Left colon (tissue), 2 donors: ENCODE measurements around the gene STT3A. TPM values are rescaled to one million over a fixed set of nuclear protein-coding genes. Genes with fewer than 3 reads are reported as not detected.
"Not testable (repeated sequence)": the region's sequence is repeated elsewhere in the genome, so short reads cannot be mapped to it uniquely, and the experiment has no call there.

ENCODE experiments used
- ATAC-seq: fragments of 200-7000 bp; cut with Tn5 transposase; one replicate; pipeline ENCODE4 v1.9.1; 2020; ENCODE audit warnings: mild to moderate bottlenecking, moderate library complexity
- DNase-seq, 2 donors: peaks; one replicate each; pipeline ENCODE4 v3.0.0-alpha.2; 2020
- intact Hi-C, 2 donors: fragments of 100-400 bp; cut with DNase I in 1 of 2; cut with micrococcal nuclease in 1 of 2; formaldehyde crosslinking; loops; one replicate each; pipeline versions ENCODE4 v1.11.2 to v1.14.0; 2022; cut with DNase I, micrococcal nuclease
- long read RNA-seq: library from polyadenylated mRNA; unstranded; transcript quantifications from one replicate; pipeline ENCODE4 v2.0.0, GENCODE V29; 2021
- total RNA-seq, 2 donors: library from RNA; stranded (reverse); fragmentation: NEBNext Ultra II Directional; extraction: Animal tissue kit (Norgen Biotek cat#: 25700); gene quantifications; one replicate each; pipeline ENCODE4 v1.2.1, GENCODE V29; 2021
- donor health status: DM: no; HTN: no; CAD: no.
- donor health status: DM: yes; HTN: yes; CAD: no.

The STT3A gene
- total RNA-seq = 100 to 1,000 TPM in 1 of 2 donors, 10 to 100 TPM in 1; 97.1 to 118 TPM
- long read RNA-seq, full-length matches to known transcripts = 160 of 216 reads
- long read RNA-seq, partial matches to known transcripts = 52 of 216 reads
- long read RNA-seq, other reads (novel, unspliced or antisense) = 4 of 216 reads

DNA sequence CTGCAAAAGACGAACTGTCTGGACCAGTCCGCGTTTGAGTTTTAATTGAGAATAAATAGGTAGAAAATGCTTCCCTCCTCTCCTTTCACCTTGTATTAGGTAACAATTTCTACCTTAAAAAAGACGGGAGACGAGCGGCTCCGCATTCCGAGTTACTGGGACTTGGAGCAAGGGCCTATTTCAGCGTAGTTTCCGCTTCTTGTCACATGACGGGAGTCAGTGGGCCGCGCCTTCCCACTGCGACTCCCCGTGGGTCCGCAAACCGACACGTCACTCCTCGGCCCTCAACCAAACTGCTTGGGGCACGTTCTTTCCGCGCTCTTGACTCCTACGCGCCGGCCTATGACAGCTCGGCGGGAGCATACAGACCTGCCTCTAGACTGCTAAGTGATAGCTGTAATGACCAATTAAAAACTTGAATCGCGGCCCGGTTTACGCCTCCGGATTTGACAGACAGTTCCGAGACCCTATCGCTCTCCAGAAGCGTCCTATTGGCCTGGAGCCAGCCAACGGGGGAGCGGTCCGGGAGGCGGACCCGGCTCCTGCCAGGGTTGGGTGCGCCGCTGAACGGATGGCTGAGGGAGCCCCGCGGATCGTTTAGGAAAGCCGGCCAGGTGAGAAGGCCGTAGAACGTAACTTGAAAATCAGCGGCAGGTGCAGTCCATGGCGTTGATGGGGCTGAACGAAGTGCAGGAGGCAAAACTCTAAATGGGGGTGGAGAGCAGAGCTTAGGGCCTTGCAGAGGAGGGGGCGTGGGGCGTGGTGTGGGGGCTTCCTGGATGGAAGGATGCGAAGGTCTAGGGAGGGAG lies at the start of gene STT3A:
STT3A (plus strand) TSS at position 548 of the 809 bp plus-strand sequence. CDS start 3,064 bp downstream, outside the sequence.
- intact Hi-C loops = no loop called here
- DNase-seq (peak; percentile 98 to 100), ATAC-seq (peak; percentile 96)

DNA sequence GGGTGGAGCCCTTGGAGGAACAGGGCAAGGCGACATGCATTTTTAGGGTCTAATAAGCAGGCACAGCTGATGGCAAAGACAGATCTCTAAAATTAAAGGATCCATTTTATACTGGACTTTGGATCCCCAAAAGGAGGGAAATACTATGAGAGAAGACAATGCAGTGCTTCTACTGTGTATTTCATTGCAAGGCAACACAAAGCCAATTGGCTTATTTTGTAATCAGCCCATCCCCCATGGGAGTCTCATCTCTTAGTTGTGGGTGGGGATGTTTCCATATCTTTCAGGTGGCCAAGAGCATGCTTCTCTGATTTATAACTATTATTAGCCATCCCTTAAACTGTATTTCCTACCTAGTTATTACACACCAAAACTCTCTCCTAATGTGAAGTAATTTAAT lies 41.9 kb upstream of the STT3A start:
- intact Hi-C loops = no loop called here
- no peak for ATAC-seq
- DNase-seq = no peak

DNA sequence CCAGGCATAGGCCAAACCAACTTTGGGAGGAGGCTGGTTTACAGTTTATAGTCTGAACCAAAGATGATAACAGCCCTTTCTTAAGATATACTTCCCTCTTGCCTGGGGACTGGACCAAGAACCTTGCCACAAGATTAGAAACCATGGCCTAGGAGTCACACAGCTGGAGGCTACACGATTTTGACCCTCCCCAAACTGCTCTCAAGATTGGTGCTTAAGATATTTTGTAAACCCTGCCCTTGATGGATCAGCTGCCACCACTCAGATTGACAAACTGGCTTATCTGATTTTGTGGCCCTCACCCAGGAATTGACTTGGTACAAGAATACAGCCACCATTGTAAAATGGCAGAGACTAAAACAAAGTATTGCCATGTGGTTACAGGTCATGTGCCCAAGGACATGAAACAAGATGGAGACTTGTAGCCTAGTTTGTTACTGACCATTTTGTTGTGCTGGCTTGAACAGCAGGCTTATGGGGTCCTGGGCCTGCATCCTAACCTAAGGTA lies 40.8 kb upstream of the STT3A start:
- intact Hi-C loops = no loop called here
- ATAC-seq (no peak), DNase-seq (no peak)

DNA sequence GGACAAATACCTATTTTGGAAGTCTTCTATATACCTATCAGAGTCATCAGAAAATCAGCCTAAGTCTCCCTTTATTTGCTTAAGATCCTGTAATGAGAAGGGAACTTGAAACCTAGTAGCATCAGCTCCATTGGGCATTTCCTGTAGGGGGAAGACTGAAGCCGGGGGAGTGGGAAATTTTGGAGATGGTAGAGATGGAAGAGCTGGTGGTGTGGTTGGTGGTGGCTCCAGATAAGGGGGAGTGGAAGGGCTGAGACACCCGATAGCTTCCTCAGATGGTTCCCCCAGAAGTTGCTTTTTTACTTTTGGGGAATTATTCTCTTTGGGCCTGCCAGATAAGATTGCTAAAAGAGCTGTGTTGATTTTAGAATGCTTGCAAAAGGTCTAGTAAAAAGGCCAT lies 39.7 kb upstream of the STT3A start:
- no peak for ATAC-seq

DNA sequence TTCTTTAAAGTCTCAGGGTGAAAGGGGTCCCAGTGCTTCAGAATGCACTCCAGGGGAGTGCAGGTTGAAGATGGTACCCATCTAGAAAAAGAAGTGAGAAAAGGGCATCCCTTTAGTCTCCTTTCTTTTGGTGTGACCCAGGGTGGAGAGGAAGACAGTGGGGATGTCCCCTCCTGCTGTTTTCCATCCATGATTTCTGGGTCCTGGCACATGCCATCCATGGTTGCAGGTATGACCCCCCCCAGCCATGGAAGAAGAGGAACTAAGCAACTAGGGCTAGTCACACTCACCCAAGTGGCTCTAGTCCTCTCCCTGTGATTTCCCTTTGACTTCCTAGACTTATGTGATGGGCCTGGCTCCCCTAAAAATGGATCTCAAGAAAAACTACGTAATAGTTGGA lies 39.3 kb upstream of the STT3A start:
- no peak for ATAC-seq
- intact Hi-C loops = no loop called here
- no peak for DNase-seq

More for the DNA sequence above, 39.7 kb upstream of the STT3A start:
- no peak for DNase-seq
- intact Hi-C loops = no loop called here

DNA sequence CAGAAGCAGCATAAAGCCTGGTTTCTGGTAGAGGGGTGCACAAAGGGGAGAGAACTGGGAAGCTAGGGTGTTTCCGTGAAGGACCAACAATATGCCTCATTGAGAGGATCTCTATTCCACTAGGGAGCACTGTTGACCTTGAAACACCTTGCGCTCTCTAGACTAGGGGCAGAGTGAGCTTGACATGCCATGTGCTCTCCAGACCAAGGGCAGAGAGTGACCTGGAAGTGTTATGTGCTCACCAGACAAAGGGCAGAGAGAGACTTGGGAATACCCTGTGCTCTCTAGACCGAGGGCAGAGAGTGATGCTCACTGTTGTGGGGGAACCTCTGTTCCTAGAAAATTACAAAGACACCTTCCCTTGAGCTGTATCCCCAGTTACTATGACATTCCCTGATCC lies 38.6 kb upstream of the STT3A start:
- no peak for ATAC-seq
- no peak for DNase-seq
- intact Hi-C loops = no loop called here

DNA sequence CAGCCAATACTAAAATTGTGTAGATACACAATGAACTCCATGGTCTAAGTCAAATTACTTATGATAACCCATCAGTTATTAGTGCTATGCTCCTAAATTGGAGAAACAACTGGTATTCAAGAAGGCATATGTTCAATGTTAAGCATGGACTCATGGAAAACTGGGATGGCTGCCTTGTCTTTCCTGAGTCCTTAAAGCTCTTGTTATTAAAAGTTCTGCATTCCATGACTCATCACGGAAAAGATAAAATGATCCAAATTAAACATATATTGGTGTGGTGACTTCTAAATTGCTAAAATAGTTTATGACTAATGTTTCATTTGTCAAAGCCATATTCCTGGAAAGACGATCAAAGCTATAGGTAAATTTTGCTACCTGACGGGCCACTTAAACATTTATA lies 32.8 kb upstream of the STT3A start:
- ATAC-seq (no peak), DNase-seq (no peak)
- intact Hi-C loops = no loop called here

DNA sequence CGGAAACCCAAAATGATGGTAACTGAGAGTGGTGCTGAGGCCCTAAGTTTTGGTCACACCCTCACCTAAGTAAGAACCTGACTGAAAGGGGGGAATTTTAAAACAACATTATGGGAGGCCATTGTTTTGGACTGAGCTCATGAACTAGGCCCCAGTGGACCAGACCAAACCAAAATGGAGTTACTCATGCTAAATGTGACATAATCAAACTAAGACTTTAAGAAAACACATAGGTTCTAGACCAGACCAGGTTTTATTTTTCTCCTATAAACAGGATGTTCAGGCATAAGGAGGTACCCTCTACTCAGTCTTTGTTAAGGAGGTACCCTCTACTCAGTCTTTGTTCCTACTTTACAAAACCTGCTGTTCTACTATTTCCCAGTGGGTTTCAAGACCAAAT lies 30.7 kb upstream of the STT3A start:
- no peak for DNase-seq
- no peak for ATAC-seq
- intact Hi-C loops = no loop called here

DNA sequence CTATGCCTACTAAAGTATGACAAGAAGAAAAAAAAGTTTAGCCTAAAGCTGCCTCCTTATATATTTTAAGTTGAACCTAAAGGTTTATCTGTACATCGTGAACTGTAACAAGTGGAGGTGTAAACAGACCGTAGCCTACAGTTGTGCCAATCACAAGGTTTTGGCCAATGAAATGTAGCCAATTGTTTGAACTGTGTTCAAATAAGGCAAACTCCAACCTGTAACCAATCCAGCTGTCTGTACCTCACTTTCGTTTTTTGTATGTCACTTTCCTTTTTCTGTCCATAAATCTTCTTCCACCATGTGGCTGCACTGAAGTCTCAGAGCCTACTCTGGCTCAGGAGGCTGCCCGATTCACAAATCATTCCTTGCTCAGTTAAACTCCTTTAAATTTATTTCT lies 30.2 kb upstream of the STT3A start:
- DNase-seq (no peak), ATAC-seq (no peak)
- intact Hi-C loops = no loop called here

DNA sequence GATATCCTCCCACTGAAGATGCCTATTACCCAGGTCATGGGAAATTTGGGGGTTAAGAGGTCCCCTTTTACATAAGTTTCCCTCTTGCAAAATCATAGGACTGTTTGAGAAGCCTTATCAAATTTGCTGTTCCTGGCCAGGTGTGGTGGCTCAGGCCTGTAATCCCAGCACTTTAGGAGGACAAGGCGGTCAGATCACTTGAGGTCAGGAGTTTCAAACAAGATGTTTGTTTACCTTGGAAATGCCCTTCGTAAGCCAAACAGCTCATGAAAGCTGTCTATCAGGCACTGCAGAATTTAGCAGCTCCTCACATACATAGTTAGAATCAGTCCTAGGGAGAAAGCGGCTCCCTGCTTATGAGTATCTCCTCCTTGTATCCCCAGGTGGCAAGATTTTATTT lies 28.3 kb upstream of the STT3A start:
- ATAC-seq (no peak), DNase-seq (no peak)
- intact Hi-C loops = no loop called here

DNA sequence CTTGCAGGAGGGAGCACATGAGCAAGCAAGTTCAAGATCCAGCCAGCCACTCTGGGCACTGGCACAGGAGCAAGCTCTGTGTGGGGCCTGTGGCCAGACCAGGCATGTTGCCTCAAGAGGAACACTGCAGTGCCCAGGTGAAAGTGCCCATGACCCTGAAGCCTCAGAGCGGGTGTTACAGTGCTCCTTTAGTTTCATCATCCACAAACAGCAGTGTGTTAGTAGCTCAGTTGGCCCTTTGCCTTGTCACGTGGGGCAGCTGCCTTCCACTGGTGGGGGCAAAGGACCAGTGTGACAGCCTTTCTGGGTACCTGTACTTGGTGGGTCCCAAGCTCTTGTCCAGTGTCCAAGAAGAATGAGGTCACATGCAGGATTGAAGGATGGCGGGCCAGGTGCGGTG lies 26.4 kb upstream of the STT3A start:
- DNase-seq (no peak), ATAC-seq (no peak)
- intact Hi-C loops = no loop called here

DNA sequence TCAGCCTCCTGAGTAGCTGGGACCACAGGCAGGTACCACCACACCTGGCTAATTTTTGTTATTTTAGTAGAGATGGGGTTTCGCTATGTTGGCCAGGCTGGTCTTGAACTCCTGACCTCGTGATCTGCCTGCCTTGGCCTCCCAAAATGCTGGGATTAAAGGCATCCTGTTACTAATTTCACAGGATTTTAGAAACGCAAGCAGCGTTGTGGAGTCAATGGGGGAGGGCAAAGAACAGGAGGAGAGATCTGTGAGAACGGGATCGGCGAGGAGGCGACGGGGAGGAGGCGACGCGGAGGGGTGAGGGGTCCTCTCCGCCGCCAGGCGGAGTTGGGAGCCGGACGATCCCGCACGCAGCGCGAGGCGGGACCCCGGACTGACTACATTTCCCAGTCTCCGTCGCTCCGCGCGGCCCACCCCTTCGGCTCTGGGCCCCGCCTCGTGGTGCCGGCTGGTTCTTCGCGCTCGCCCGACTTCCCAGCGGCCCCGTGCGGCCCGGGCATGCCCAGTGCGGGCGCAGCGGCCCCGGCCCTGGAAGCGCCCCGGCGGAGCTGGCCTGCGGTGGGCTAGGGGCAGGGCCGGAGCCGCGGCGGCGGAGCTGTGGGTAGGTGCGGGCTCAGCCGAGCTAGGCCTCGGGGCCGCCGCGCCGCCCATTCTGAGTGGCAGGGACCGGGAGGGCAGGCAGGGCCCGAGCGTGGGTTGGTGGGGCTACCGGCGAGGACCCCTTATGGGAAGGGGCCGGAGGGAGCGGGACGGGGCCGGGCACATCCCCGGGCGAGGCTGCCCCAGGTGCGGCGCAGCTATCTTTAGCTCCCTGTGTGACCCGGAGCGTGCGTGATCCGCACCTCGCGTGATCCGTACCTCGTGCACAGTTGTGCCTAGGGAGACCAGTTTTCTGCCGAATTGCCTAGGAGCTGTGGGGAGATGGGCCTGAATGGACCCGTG lies 23.4 kb upstream of the STT3A start, which contains the start of gene EI24:
EI24 (plus strand) TSS at position 508 of the 945 bp plus-strand sequence. CDS start 3,051 bp downstream, outside the sequence.
- intact Hi-C loops = no loop called here
- peak; percentile 90 to 93 for DNase-seq
- peak; percentile 99 for ATAC-seq

DNA sequence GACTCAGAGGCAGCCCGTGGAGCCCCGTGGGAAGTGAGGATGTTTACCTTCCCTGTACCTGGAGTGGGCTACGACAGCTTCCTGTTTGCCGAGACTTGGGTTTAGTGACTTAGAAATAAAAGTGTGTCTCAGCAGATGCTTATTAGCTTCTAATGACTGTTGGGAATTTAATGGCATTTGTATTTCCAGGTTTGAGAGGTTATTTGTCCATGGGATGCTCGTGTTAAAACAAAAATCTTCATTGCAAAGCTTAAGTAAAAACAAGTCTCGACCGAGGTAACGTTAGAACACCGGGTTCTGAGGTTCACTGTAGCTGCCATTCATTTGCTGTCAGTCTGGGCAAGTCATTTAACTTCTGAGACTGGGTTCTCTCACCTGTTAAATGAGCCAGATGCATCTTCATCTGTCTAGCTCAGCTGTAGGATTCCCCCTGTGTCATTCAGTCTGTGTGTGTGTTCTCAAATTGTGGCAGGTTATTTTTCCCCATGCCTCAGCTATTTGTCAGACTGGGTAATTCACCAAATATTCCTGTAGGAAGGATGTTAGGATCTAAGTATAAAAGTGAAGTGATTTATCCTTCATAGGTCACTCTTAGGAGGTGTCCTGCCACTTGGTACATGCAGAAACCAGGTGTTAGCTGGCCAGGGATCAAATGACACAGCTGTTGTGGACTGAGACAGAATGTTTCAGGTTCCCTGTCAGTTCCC lies 22.6 kb upstream of the STT3A start:
- no peak for DNase-seq
- intact Hi-C loops = no loop called here
- ATAC-seq = no peak

DNA sequence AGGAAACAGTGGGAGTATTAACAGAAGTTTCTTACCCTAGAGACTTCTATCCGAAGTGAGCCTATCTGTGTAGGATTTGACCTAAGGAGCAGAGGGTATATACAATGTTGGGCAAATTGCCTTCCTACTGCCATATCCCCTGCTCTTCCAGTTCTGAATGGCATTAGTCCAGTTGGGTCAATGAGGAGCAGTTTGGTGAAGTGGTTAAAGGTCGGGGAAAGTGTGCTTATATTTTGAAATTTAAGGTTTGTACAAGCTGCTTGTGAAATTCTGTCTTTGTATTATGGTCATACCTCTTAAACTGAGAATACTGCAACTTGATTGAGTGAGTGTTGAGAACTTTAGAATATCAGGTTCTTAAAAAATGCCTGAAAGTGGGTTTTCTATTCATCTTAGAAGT lies 21.7 kb upstream of the STT3A start:
- no peak for DNase-seq
- no peak for ATAC-seq
- intact Hi-C loops = no loop called here

DNA sequence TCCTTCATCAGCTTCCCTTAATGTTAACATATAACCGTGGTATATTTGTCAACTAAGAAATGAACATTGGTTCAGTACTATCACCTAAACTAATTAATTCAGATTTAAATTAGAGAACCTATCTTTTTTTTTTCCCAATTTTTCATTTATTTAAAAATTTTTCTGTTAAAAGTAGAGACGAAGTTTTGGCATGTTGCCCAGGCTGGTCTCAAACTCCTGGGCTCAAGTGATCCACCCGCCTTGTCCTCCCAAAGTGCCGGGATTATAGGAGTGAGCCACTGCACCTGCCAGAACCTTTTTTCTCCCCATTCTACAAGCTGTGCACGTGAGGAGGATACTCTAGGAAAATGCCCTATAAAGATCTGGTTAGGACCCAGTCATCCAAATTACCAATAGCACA lies 19.7 kb upstream of the STT3A start:
- ATAC-seq = no peak
- DNase-seq = no peak
- intact Hi-C loops = no loop called here

DNA sequence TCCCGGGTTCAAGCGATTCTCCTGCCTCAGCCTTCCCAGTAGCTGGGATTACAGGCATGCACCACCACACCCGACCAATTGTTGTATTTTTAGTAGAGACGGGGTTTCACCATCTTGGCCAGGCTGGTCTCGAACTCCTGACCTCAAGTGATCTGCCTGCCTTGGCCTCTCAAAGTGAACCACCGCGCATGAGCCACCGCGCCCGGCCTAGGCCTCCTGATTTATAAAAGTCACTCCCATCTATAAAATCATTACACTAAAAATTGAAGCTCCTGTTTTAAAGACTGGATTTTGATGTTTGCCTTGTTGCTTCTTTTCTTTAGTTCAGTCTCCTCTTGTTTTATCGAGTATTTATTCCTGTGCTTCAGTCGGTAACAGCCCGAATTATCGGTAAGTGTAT lies 15.5 kb upstream of the STT3A start:
- intact Hi-C loops, ATAC-seq, DNase-seq: not testable (repeated sequence)

DNA sequence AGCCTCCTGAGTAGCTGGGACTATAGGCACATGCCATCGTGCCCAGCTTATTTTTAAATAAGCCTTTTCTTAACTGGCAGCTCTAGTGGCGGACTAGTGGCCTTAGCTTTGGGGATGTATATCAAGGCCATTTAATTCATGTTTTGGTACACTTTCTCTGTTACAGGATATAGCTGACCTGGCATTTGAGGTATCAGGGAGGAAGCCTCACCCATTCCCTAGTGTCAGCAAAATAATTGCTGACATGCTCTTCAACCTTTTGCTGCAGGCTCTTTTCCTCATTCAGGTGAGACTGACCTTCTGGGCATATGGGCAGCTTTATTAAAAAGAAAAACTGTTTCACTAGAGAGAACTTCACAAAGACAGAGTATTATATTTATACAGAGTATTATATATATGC lies 13.9 kb upstream of the STT3A start:
- DNase-seq = no peak
- no peak for ATAC-seq
- intact Hi-C loops = no loop called here

DNA sequence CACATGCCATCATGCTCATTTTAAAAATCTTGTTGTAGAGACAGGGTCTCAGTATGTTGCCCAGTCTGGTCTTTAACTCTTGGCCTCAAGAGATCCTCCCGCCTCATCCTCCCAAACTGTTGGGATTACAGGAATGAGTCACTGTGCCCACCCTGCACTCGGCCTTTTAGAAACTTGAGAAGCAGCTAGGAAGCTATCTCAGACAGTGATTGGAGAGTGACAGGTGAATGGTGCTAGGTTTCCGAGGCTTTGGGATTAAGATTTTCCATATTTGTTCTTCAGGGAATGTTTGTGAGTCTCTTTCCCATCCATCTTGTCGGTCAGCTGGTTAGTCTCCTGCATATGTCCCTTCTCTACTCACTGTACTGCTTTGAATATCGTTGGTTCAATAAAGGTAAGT lies 12.8 kb upstream of the STT3A start:
- intact Hi-C loops = no loop called here
- no peak for ATAC-seq
- DNase-seq = no peak

DNA sequence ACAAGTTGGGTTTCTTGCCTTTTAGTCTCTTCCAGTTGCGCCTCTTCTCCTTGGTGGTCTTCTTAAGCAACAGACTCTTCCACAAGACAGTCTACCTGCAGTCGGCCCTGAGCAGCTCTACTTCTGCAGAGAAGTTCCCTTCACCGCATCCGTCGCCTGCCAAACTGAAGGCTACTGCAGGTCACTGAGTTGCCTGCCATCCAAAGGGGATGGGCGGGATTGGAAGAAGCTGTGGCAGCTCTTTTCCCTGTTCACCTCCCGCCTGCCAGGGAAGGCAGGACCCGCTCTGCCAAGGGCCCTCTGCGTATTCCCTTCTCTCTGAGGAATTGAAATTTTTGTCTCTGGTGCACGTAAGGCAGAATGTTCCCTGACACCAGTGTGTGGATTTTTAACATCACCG lies 9.2 kb upstream of the STT3A start:
- ATAC-seq (no peak), DNase-seq (no peak)
- intact Hi-C loops = no loop called here
